Measurements from ENCODE around the gene ANKRD60.

ANKRD60 gene

DNA sequence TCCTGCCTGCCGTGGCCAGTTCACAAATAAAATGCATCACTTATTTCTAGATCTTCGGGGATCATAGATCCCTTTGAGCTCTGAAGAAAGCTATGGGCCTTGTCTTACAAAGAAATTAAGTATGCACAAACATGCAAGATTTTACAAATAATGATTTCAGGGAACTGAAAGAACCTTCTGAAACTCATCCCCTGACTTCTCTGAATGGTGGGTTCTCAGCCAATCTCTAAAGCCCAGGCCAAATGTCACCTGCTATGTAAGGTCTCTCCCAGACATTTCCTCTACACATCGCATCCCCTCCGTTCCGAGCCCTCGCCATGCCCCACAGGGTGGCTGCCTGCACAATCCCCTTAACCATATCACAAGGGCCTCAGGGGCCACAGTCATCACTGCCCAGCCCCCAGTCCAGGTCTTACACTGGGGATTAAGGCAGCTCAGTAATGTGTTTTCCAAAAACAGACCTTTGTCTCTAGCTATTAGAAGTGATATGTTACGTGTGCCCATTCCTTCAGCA, 16.1 kb upstream of the ANKRD60 start:
- TF ChIP-seq, protein P1, sequence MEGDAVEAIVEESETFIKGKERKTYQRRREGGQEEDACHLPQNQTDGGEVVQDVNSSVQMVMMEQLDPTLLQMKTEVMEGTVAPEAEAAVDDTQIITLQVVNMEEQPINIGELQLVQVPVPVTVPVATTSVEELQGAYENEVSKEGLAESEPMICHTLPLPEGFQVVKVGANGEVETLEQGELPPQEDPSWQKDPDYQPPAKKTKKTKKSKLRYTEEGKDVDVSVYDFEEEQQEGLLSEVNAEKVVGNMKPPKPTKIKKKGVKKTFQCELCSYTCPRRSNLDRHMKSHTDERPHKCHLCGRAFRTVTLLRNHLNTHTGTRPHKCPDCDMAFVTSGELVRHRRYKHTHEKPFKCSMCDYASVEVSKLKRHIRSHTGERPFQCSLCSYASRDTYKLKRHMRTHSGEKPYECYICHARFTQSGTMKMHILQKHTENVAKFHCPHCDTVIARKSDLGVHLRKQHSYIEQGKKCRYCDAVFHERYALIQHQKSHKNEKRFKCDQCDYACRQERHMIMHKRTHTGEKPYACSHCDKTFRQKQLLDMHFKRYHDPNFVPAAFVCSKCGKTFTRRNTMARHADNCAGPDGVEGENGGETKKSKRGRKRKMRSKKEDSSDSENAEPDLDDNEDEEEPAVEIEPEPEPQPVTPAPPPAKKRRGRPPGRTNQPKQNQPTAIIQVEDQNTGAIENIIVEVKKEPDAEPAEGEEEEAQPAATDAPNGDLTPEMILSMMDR (IDR thresholded peaks at IDR 0.05; ENCODE audit: borderline replicate concordance, insufficient read depth, low read depth, low read length): no peak
- no peak overlapping the region for H3K4me3 ChIP-seq (ENCODE audit: low read depth, low read length)

DNA sequence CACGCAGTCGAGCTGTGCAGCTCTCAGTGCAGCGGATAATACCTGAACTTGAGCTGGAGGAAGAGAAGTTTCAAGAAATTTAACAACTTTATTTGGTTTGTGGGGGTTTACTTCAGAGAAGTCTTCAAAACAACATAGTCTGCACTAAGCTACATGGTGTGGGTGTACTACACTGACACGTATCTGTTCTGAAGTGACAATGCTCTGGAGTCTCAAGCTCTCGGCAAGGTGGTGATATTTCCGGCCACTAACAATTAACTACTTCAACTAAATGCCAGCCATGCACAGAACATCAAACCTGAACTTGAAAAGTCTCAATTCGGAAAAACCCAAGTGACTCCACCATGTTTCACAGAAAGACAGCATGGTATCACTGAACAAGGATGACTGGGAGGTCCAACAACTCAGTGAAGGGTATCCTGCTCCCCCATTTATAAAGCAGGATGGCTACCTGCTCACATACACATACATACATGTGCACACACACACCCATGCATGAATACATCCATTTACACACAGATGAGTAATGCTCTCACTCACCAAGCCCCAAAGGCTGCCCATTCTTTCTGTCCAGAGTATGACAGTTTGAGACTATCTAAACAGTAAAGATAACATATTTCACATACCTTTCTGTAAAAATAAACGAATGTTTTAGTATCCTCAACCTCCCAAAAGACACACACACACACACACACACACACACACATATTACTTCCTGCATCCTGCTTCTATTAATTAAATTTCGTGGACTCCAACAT, 15.4 kb upstream of the ANKRD60 start:
- TF ChIP-seq, protein P1 (IDR thresholded peaks at IDR 0.05; ENCODE audit: borderline replicate concordance, insufficient read depth, low read depth, low read length): no peak
- no peak overlapping the region for H3K4me3 ChIP-seq (ENCODE audit: low read depth, low read length)

DNA sequence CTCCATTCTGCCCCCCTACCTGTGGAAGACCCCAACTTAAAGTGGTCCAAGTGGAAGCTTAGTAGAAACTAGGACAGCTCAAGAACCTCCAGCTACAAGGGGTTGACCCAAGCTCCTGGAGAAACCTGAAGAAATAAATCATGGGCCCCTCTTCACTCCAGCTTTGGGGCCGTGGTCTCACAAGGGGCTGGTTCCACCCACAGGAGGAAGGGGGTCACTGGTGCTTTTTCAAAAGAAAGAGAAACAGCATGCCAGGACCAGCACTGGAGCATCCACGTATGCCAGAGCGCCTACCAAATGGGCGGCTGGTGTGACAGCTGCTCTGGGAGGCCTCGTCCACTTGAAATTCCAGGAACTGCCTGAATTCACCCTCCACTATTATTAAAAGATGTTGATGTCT, 14.4 kb upstream of the ANKRD60 start:
- H3K4me3 ChIP-seq (ENCODE audit: low read depth, low read length): no peak overlapping the region
- TF ChIP-seq, protein P1 (IDR thresholded peaks at IDR 0.05; ENCODE audit: borderline replicate concordance, insufficient read depth, low read depth, low read length): no peak

DNA sequence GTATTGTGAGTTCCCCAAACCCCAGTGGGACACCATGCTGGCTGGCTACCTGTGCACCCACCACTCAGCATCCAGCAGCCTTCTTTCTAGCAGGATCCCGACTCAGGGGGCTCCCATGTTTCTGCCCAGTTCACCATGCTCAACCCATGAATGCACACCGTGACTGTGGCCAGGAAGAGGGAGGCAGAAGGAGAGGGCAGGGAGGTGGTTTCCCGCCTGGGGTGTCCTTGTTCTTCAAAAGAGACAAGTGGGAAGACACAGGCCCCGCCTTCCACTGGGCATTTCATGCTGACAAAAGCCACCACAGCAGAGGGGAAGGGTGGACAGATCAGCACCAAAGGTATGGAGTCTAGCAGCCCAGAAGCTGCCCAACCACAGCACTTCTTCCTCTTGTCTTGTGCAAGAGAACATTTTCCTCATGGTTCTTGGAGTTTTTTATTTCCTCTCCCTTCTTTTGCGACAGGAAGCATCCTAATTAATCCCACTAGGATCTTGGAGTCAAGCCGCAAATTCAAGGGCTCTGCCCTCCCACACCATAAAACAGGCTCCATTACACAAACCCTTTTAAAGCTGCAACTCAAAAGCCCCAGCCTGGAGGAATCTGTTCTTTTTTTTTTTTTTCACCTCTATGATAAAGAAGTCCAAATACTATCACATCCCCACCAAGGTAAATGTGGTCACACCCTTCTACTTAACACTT, 13.5 kb upstream of the ANKRD60 start:
- H3K4me3 ChIP-seq (ENCODE audit: low read depth, low read length): no peak overlapping the region
- TF ChIP-seq, protein P1 (IDR thresholded peaks at IDR 0.05; ENCODE audit: borderline replicate concordance, insufficient read depth, low read depth, low read length): no peak

DNA sequence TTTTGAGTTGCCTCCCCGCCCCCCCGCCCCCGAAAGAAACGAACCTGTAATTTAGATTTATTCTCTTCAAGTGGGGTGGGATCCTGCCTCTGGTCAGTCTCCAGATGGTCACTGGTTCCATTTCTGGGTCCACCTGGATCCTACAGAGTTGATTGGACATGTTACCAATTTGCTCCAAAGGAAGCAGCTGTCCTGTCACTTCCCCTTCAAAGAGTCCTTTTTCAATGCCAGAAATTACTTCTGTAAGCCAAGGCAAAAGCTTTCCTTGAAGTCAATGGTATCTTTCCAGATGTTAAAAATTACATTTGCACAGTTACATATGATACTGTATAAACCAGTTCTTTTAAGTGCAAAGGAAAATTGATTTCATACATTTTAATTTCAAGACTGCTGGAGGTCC, 12.0 kb upstream of the ANKRD60 start:
- H3K4me3 ChIP-seq (ENCODE audit: low read depth, low read length): no peak overlapping the region
- TF ChIP-seq, protein P1 (IDR thresholded peaks at IDR 0.05; ENCODE audit: borderline replicate concordance, insufficient read depth, low read depth, low read length): no peak

DNA sequence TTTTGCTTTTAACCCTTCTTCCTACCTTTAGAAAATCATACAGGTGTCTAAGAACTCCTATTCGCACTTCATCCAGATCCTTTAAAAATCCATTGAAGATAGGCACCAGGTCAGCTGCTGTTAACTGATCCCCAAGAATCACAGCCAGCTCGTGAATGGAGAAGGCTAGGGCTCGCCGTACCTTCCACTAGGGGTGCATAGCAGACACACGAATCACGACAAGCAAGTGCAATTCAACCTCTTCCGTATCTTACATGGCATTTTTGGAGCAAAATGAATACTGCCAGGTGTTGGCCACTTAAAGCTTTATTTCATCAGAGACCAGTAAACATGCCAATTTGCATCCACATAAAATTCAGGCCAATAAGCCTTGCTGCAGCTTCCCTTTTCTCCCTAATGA, 10.8 kb upstream of the ANKRD60 start:
- TF ChIP-seq, protein P1 (IDR thresholded peaks at IDR 0.05; ENCODE audit: borderline replicate concordance, insufficient read depth, low read depth, low read length): no peak
- H3K4me3 ChIP-seq (ENCODE audit: low read depth, low read length): no peak overlapping the region
